Activated CD4-positive, CD25-positive, alpha-beta regulatory T cell treated with anti-CD3 and anti-CD28 coated beads, Interleukin-2, amount 50 U/mL, for 72 hours (primary cell): ENCODE data around the gene CYP4F22.
"Not testable (repeated sequence)": the region's sequence is repeated elsewhere in the genome, so short reads cannot be mapped to it uniquely, and the experiment has no call there.

Experiments used
- DNase-seq: peaks from one replicate; pipeline ENCODE4 v3.0.0; 2021

CYP4F22 gene

DNA sequence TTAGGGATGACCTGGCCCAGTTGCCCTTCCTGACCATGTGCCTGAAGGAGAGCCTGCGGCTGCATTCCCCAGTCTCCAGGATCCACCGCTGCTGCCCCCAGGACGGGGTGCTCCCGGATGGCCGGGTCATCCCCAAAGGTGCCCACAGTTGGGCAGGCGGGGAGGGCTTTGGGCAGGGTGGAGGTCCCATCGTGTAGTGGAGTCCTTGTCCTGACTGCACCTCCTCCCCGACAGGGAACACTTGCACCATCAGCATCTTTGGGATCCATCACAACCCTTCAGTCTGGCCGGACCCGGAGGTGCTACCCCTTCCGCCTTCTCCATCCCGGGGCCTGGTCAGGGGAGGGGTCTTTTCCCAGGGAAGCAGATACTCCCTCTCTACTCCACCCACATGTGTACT lies 75.0 kb downstream of the CYP4F22 start:
- no peak for DNase-seq

DNA sequence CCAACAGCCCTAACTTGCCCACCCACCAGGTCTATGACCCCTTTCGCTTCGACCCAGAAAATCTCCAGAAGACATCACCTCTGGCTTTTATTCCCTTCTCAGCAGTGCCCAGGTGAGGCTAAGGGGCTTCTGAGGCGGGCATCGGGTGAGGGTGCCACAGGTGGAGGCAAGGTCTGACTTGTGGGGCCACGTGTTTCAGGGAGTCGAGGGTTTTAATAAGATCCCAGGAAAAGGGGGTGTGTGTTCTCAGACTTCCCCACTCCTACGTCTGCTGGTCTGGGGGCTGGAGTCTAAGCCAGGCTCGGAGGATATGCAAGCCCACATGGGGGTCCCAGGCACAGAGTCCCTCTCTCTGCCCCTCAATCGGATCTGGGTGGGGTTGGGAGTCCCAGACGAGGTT lies 75.8 kb downstream of the CYP4F22 start:
- no peak for DNase-seq

DNA sequence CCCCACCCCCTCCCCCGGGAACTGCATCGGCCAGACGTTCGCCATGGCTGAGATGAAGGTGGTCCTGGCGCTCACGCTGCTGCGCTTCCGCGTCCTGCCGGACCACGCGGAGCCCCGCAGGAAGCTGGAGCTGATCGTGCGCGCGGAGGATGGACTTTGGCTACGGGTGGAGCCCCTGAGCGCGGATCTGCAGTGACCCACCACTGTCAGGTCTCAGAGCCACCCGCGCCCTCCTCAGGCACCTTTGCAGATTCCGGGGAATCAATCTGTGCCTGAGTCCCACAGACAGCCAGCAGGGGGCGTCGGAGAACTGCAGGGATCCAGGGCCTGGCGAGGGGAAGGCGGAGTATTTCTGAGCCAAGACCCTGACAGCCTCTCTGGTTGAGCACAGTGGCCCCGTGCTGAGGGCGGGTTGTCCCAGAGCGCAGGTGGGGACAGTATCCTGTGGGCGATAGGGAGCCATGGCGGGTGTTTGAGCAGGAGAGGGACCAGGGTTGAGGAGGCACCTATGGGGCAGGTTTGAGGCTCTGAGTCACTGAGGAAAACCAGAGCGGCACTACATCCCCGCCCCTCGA lies 76.3 kb downstream of the CYP4F22 start:
- DNase-seq: peak; percentile 85

DNA sequence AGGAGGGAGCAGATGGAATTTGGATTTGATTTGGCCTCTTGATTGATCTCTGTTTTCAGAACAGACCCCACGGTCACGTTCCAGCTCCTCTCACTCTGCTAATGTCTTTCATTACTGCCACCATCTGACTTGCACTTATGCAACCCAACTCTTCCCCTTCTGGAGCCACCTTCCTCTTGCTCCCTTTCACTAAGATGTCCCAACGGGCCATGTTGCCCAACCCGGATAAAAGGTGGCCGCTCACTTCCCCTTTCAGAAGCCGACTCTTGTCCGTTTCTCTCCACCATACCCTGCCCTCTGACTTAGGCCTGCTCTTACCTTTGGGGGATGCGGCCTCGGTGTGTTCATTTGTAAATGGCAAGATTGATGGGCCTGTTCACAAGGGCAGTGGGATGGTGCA lies 79.3 kb downstream of the CYP4F22 start:
- no peak for DNase-seq

DNA sequence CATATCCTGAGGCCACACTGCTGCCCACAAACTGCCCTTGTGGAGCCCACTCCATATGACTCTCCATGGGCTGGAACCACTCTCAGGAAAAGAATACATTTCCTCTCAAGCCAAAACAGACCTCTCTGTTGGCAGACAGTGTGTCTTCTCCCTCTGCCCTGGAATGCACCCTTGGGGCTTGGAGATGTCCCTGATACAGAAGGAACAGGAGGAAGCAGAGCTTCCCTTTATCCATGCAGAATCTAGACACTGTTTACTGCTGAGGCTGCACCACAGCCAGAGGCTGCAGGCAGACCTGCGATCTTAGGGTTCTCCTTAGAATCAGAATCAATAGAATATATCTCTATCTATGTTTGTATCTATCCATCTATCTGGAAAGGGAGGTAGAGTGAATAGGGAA lies 79.9 kb downstream of the CYP4F22 start:
- no peak for DNase-seq

DNA sequence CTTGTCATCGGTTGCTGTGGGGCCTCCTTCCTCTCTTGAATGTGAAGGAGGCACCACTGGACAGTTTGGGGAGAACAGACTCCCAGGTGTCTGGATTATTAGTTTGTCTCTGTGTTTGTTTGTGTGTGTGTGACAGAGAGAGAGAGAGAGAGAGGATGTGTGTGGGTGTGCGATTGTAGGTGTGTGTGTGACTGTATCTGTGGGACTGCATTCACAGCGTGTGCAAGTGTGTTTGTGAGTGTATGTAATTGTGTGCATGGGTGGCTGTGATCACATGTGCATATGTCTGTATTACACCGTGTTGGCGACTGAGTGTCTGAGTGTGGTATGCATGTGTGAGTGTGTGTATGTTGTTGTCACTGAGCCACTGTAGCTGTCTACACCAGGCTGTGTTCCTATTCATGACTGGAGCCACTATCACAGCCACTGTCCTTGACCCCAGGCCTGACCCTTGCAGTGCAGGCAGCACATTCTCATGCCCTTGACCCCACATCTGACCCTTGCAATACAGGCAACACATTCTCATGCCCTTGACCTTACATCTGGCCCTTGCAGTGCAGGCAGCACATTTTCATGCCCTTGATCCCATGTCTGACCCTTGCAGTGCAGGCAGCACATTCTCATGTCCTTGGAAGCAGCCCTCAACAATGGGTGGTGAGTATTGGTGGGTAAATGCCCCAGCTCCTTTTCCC lies 81.6 kb downstream of the CYP4F22 start:
- no peak for DNase-seq

DNA sequence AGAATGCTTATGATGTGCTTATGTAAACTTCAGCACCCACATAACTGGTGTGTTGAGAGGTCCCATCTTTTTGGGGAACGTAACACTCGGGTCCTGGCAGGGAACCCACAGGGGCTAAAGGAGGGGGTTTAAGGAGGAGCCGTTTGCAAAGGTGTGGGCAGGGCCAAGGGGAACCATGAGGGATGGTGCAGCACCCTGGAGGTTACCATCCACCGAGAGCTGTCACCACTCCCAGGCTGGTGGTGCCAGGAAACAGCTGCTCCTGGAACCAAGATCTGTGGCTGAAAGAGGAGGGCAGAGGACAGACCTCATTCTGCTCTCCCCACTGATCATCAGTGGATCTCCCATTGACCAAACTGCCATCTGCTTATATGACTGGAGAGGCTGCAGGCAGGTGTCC lies 83.5 kb downstream of the CYP4F22 start:
- DNase-seq: no peak

DNA sequence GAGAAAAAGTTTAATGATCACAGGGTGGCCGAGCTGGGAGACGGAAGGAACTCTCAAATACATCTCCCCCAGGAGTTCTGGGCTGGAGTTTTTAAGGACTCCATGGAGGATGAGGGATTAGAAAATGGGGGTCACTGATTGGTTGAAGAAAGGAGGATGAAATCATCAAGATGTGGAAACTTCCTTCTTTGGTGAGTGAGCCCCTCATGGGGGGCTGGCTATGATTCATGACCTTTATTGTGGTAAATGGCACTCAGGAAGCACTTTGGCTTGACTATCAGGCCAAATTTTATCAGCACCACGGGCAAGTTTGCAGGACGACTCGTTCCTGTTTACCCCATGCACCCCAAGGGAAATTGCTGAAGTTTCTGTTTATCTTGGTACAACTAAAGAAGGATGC lies 84.2 kb downstream of the CYP4F22 start:
- DNase-seq: not testable (repeated sequence)

DNA sequence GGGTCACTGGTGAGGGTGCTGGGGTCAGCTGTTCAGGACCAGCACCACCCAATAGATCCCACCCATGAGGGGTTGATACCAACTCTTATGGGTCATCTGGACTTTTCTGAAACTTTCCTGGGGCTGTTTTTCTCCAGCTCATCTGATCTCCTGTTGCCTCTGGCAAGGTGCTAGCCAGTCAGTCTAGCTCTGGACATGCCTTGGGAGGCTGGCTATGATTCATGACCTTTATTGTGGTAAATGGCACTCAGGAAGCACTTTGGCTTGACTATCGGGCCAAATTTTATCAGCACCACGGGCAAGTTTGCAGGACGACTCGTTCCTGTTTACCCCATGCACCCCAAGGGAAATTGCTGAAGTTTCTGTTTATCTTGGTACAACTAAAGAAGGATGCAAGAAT lies 85.4 kb downstream of the CYP4F22 start:
- not testable (repeated sequence) for DNase-seq

DNA sequence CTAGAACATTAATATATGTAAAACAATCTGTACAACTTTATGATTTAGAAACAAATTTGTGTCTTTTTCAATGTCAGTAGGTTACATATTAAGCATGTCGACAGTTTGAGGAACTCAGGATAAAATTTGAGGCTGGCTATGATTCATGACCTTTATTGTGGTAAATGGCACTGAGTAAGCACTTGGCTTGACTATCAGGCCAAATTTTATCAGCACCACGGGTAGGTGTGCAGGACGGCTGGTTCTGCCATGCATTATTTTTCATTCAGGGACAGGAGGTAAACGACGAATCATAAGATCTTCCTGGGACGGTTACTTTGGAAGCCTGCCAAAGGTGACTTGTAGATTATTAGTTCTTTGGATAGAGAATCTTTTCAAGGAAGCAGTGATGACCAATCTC lies 86.7 kb downstream of the CYP4F22 start:
- DNase-seq: no peak
